Hepatocyte (in vitro differentiated cells): ENCODE measurements around the gene GRIK4.

ENCODE experiments used
- CTCF ChIP-seq: fragments of 200-600 bp; sonication (generic); IDR thresholded peaks from 2 replicates; pipeline ENCODE4 v1.5.1; 2016; ENCODE audit warnings: antibody characterized with exemption, mild to moderate bottlenecking; ENCODE audit not compliant: poor library complexity
- EZH2phosphoT487 ChIP-seq: fragments of 200-600 bp; sonication (generic); IDR thresholded peaks from one replicate; pipeline ENCODE4 v1.6.1; 2018; ENCODE audit warnings: antibody characterized with exemption, mild to moderate bottlenecking, low read depth, moderate library complexity; ENCODE audit not compliant: unreplicated experiment, severe bottlenecking

- TF ChIP-seq CTCF = no peak
- no peak for TF ChIP-seq EZH2phosphoT487
Observed at GRCh38 chr11:120706257-120706656, 194.7 kb downstream of the GRIK4 start.
